A549 (cell line): ENCODE results near the gene UNKL.

ENCODE experiments used
- EP300 ChIP-seq, 2 experiments: fragments of >200 bp; sonication (Bioruptor Twin); formaldehyde crosslinking; IDR thresholded peaks; 2 replicates in 1 of 2; 3 replicates in 1 of 2; pipeline ENCODE4 v1.6.1; 2016 to 2017
- JUN ChIP-seq, 2 experiments: fragments of >200 bp; sonication (Bioruptor Twin); formaldehyde crosslinking; IDR thresholded peaks; 2 replicates in 1 of 2; 3 replicates in 1 of 2; pipeline ENCODE4 v1.6.1; 2016 to 2017
- MAFK ChIP-seq: fragments of 450-650 bp; IDR thresholded peaks from 2 replicates; pipeline ENCODE4 v1.6.1; 2014; ENCODE audit not compliant: partially characterized antibody
- MYC ChIP-seq: IDR thresholded peaks from 2 replicates; pipeline ENCODE4 v1.6.1; 2012; ENCODE audit warnings: mild to moderate bottlenecking, inconsistent platforms, low read length, improper control_type of control experiment, borderline replicate concordance
- POLR2A ChIP-seq: IDR thresholded peaks from 2 replicates; pipeline ENCODE4 v1.6.1; 2012; ENCODE audit warnings: mild to moderate bottlenecking, low read length
- TFCP2L1 ChIP-seq: fragments of 250-450 bp; sonication (Bioruptor Pico); IDR thresholded peaks from 2 replicates; pipeline ENCODE4 v1.5.0; 2021; ENCODE audit warnings: mild to moderate bottlenecking
- ZC3H11A ChIP-seq: fragments of 450-650 bp; IDR thresholded peaks from 2 replicates; pipeline ENCODE4 v1.6.1; 2014; ENCODE audit warnings: antibody characterized with exemption, mild to moderate bottlenecking
- TF ChIP-seq, protein P1 (sequence below): fragments of >200 bp; sonication (Bioruptor Twin); formaldehyde crosslinking; IDR thresholded peaks from 3 replicates; pipeline ENCODE4 v1.5.1; 2016
- TF ChIP-seq, protein P2 (sequence below): fragments of 450-650 bp; IDR thresholded peaks from 2 replicates; pipeline ENCODE4 v1.6.1; 2014; ENCODE audit warnings: antibody characterized with exemption
- TF ChIP-seq, protein P3 (sequence below): fragments of 250-450 bp; sonication (Bioruptor Pico); IDR thresholded peaks from 2 replicates; pipeline ENCODE4 v1.5.0; 2021; ENCODE audit warnings: mild to moderate bottlenecking, moderate library complexity, borderline replicate concordance

DNA sequence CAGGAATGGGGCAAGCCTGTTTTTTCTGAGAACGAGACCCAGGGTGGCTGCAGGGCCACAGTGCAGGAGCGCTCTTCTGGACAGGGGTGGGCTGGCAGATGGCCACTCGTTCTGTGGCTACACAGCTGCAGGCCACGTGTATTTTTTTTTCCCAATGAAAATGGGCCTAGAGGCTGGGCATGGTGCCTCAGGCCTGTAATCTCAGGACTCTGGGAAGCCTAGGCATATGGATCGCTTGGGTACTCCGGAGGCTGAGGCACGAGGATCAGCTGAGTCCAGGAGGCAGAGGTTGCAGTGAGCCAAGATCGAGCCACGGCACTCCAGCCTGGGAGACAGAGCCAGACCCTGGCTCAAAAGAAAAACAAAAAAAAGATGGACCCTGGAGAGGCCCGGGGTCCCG lies 6.8 kb downstream of the UNKL start:
- TF ChIP-seq POLR2A (no peak), EP300 (IDR thresholded peaks at IDR 0.05) (no peak), ZC3H11A (no peak), MAFK (no peak), JUN (IDR thresholded peaks at IDR 0.05) (no peak), TFCP2L1 (CRISPR knock-in tag) (no peak), MYC (no peak)
- TF ChIP-seq, protein P1, sequence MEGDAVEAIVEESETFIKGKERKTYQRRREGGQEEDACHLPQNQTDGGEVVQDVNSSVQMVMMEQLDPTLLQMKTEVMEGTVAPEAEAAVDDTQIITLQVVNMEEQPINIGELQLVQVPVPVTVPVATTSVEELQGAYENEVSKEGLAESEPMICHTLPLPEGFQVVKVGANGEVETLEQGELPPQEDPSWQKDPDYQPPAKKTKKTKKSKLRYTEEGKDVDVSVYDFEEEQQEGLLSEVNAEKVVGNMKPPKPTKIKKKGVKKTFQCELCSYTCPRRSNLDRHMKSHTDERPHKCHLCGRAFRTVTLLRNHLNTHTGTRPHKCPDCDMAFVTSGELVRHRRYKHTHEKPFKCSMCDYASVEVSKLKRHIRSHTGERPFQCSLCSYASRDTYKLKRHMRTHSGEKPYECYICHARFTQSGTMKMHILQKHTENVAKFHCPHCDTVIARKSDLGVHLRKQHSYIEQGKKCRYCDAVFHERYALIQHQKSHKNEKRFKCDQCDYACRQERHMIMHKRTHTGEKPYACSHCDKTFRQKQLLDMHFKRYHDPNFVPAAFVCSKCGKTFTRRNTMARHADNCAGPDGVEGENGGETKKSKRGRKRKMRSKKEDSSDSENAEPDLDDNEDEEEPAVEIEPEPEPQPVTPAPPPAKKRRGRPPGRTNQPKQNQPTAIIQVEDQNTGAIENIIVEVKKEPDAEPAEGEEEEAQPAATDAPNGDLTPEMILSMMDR, result no peak
- TF ChIP-seq, protein P2, sequence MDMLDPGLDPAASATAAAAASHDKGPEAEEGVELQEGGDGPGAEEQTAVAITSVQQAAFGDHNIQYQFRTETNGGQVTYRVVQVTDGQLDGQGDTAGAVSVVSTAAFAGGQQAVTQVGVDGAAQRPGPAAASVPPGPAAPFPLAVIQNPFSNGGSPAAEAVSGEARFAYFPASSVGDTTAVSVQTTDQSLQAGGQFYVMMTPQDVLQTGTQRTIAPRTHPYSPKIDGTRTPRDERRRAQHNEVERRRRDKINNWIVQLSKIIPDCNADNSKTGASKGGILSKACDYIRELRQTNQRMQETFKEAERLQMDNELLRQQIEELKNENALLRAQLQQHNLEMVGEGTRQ, result no peak
- TF ChIP-seq, protein P3, sequence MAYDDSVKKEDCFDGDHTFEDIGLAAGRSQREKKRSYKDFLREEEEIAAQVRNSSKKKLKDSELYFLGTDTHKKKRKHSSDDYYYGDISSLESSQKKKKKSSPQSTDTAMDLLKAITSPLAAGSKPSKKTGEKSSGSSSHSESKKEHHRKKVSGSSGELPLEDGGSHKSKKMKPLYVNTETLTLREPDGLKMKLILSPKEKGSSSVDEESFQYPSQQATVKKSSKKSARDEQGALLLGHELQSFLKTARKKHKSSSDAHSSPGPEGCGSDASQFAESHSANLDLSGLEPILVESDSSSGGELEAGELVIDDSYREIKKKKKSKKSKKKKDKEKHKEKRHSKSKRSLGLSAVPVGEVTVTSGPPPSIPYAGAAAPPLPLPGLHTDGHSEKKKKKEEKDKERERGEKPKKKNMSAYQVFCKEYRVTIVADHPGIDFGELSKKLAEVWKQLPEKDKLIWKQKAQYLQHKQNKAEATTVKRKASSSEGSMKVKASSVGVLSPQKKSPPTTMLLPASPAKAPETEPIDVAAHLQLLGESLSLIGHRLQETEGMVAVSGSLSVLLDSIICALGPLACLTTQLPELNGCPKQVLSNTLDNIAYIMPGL (CRISPR knock-in tag), result no peak
